Measurements from ENCODE around the gene AMDHD1.

Gene AMDHD1

DNA sequence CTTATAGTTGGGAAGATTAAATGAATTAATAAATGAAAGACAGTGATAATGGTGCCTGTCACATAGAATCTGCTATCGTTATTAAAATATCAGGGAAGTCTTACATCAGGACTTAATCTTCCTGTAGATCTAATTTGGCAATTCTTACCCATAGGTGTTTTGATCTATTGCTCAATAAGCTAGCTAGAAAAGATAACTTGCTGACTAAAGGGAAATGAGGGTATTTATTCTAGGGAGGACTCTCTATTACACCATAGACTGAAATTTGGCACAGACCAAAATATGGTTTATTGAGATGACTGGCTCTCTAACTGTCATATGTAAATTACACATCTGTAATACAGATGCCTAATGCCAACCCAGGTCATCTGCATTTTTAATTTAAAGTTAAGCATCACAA, 41.6 kb downstream of the AMDHD1 start (continued):
- no peak for TF ChIP-seq ZNF518A (tag by site-specific recombination; conservative IDR thresholded peaks at IDR 0.05; ENCODE audit: low read depth)
- no peak for TF ChIP-seq SP7 (tag by site-specific recombination; IDR thresholded peaks at IDR 0.05)

GRCh38 chr12:95986635-95987570, 43.8 kb downstream of the AMDHD1 start:
- CTCF ChIA-PET = interaction anchor here (4.5 kb wide), 1 partner anchor 11 kb away, joined by 22 read pairs; no protein-coding TSS in a partner anchor
- no peaks in the 10 kb centered on the region for H3K4me1 ChIP-seq (ENCODE audit: control insufficient read depth, insufficient read depth, low read length)
- POLR2A ChIA-PET = no interaction called here
- no peaks in the 10 kb centered on the region for H3K36me3 ChIP-seq (ENCODE audit: control insufficient read depth in 2 of 2, insufficient read depth in 1 of 2, low read length in 2 of 2)
- H3K27ac ChIP-seq (ENCODE audit: extremely low read depth, low read depth, low read length) = no peak overlapping the region
- no peak for TF ChIP-seq ZBTB21 (tag by site-specific recombination; IDR thresholded peaks at IDR 0.05)
- no peak for TF ChIP-seq ZNF10 (tag by site-specific recombination; IDR thresholded peaks at IDR 0.05)
- no peak for TF ChIP-seq ZNF132 (tag by site-specific recombination; IDR thresholded peaks at IDR 0.05; ENCODE audit: borderline replicate concordance)
- no peak for TF ChIP-seq ZNF138 (tag by site-specific recombination; IDR thresholded peaks at IDR 0.05; ENCODE audit: borderline replicate concordance)
- no peak for TF ChIP-seq HOXA7 (CRISPR knock-in tag; IDR thresholded peaks at IDR 0.05; ENCODE audit: borderline replicate concordance)
- TF ChIP-seq ZNF239 (tag by site-specific recombination; IDR thresholded peaks at IDR 0.05) = no peak
- no peak for TF ChIP-seq ZNF610 (tag by site-specific recombination; IDR thresholded peaks at IDR 0.05; ENCODE audit: borderline replicate concordance)
- no peak for TF ChIP-seq ZNF660 (tag by site-specific recombination; IDR thresholded peaks at IDR 0.05)
- no peak for TF ChIP-seq ZNF350 (tag by site-specific recombination; IDR thresholded peaks at IDR 0.05)
- TF ChIP-seq ZNF701 (tag by site-specific recombination; IDR thresholded peaks at IDR 0.05) = no peak
- TF ChIP-seq KLF7 (tag by site-specific recombination; IDR thresholded peaks at IDR 0.05; ENCODE audit: borderline replicate concordance) = no peak
- TF ChIP-seq ZNF529 (tag by site-specific recombination; IDR thresholded peaks at IDR 0.05; ENCODE audit: insufficient replicate concordance) = no peak
- TF ChIP-seq ZNF624 (tag by site-specific recombination; IDR thresholded peaks at IDR 0.05) = no peak
- TF ChIP-seq ZSCAN16 (tag by site-specific recombination; IDR thresholded peaks at IDR 0.05) = no peak
- TF ChIP-seq, protein P1, sequence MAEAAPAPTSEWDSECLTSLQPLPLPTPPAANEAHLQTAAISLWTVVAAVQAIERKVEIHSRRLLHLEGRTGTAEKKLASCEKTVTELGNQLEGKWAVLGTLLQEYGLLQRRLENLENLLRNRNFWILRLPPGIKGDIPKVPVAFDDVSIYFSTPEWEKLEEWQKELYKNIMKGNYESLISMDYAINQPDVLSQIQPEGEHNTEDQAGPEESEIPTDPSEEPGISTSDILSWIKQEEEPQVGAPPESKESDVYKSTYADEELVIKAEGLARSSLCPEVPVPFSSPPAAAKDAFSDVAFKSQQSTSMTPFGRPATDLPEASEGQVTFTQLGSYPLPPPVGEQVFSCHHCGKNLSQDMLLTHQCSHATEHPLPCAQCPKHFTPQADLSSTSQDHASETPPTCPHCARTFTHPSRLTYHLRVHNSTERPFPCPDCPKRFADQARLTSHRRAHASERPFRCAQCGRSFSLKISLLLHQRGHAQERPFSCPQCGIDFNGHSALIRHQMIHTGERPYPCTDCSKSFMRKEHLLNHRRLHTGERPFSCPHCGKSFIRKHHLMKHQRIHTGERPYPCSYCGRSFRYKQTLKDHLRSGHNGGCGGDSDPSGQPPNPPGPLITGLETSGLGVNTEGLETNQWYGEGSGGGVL (tag by site-specific recombination; IDR thresholded peaks at IDR 0.05) = no peak
- no peak for TF ChIP-seq GLIS2 (tag by site-specific recombination; IDR thresholded peaks at IDR 0.05)
- no peak overlapping the region for H3K4me3 ChIP-seq (ENCODE audit: low read depth, low read length)
- H3K9me3 ChIP-seq (ENCODE audit: control insufficient read depth, insufficient read depth, low read depth, low read length) = no peaks in the 10 kb centered on the region

All from HEK293 (cell line).